ENCODE results near the gene CYP2C8.

GRCh38 chr10:95077556-95077955 is 8.3 kb upstream of the CYP2C8 start:
- TF ChIP-seq CTCF (conservative IDR thresholded peaks at IDR 0.05; ENCODE audit: low read depth, low read length) (no peak), EZH2 (IDR thresholded peaks at IDR 0.05; ENCODE audit: borderline replicate concordance, low read depth, low read length, poor library complexity, severe bottlenecking) (no peak)
